Prostate gland (tissue), 2 donors: Measurements from ENCODE around the gene KRTAP10-5.

Experiments
- CTCF ChIP-seq, 4 experiments: fragments of 200-600 bp in 2 of 4; fragments of 450-650 bp in 2 of 4; sonication (generic) in 2 of 4; IDR thresholded peaks; 1 replicate in 3 of 4; 2 replicates in 1 of 4; pipeline ENCODE4 v1.5.1; 2016 to 2019; ENCODE audit warnings: antibody characterized with exemption in 4 of 4, mild to moderate bottlenecking in 2 of 4, moderate library complexity in 2 of 4
- POLR2A ChIP-seq: fragments of 450-650 bp; IDR thresholded peaks from one replicate; pipeline ENCODE4 v1.6.1; 2016; ENCODE audit warnings: antibody characterized with exemption, mild to moderate bottlenecking
- POLR2AphosphoS5 ChIP-seq: sonication (generic); formaldehyde crosslinking; IDR thresholded peaks from one replicate; pipeline ENCODE4 v1.6.1; 2017; ENCODE audit warnings: antibody characterized with exemption

- TF ChIP-seq POLR2A: no peak
- TF ChIP-seq CTCF (IDR thresholded peaks at IDR 0.05): no peak
- no peak for TF ChIP-seq POLR2AphosphoS5
Observed at GRCh38 chr21:44568667-44569556, 11.5 kb downstream of the KRTAP10-5 start.
